Keratinocyte (primary cell): Measurements from ENCODE around the gene SCO1.

Experiments
- CTCF ChIP-seq, 3 experiments: IDR thresholded peaks in 1 of 3; conservative IDR thresholded peaks in 1 of 3; optimal IDR thresholded peaks in 1 of 3; 2 replicates in 2 of 3; 3 replicates in 1 of 3; pipeline versions ENCODE3 to v1.5.1; 2011; ENCODE audit warnings: low read length in 3 of 3, mild to moderate bottlenecking in 3 of 3, moderate library complexity in 2 of 3, control low read depth in 1 of 3, inconsistent platforms in 1 of 3; ENCODE audit not compliant: insufficient read depth in 2 of 3; ENCODE audit errors: extremely low read depth in 1 of 3
- EZH2 ChIP-seq: IDR thresholded peaks from one replicate; pipeline ENCODE4 v1.6.1; 2012; ENCODE audit warnings: inconsistent platforms, mild to moderate bottlenecking, low read length, moderate library complexity

GRCh38 chr17:10646392-10646990 lies 50.8 kb downstream of the SCO1 start:
- peak; percentile 77 to 86 (median 82) for TF ChIP-seq CTCF (optimal IDR thresholded peaks at IDR 0.05 in 1 of 3, IDR thresholded peaks at IDR 0.05 in 1 of 3, conservative IDR thresholded peaks at IDR 0.05 in 1 of 3; ENCODE audit: extremely low read depth in 1 of 3, insufficient read depth in 2 of 3, low read length in 3 of 3)
- no peak for TF ChIP-seq EZH2
